ENCODE data around the gene ACP5.

- TF ChIP-seq, protein P1, sequence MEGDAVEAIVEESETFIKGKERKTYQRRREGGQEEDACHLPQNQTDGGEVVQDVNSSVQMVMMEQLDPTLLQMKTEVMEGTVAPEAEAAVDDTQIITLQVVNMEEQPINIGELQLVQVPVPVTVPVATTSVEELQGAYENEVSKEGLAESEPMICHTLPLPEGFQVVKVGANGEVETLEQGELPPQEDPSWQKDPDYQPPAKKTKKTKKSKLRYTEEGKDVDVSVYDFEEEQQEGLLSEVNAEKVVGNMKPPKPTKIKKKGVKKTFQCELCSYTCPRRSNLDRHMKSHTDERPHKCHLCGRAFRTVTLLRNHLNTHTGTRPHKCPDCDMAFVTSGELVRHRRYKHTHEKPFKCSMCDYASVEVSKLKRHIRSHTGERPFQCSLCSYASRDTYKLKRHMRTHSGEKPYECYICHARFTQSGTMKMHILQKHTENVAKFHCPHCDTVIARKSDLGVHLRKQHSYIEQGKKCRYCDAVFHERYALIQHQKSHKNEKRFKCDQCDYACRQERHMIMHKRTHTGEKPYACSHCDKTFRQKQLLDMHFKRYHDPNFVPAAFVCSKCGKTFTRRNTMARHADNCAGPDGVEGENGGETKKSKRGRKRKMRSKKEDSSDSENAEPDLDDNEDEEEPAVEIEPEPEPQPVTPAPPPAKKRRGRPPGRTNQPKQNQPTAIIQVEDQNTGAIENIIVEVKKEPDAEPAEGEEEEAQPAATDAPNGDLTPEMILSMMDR (IDR thresholded peaks at IDR 0.05), result peak in 2 of 5 experiments; percentile 10 to 16
- peak in 1 of 2 donors; percentile 48 for TF ChIP-seq POLR2A (IDR thresholded peaks at IDR 0.05)
- TF ChIP-seq EP300 (IDR thresholded peaks at IDR 0.05), result peak; percentile 41 to 84
These were observed 48.7 kb downstream of the ACP5 start, which contains the start of gene ECSIT for GRCh38 chr19:11528551-11529341.
